Astrocyte of the cerebellum (primary cell): ENCODE data around the gene RPUSD3.

ENCODE experiments used
- DNase-seq: peaks from one replicate; pipeline ENCODE4 v3.0.0-alpha.2; 2011; ENCODE audit warnings: low read depth
- H3K4me3 ChIP-seq: 2 replicates; pipeline ENCODE4 v1.5.1; 2011; ENCODE audit warnings: mild to moderate bottlenecking, low read depth, low read length, moderate library complexity
- CTCF ChIP-seq: IDR thresholded peaks from 2 replicates; pipeline ENCODE4 v1.5.1; 2012; ENCODE audit warnings: low read length, low read depth, moderate library complexity, mild to moderate bottlenecking; ENCODE audit errors: missing control alignments
- in situ Hi-C: cut with HindIII; loops from 2 replicates; pipeline ENCODE4 v1.10.0; 2017; ENCODE audit warnings: low sequenced_read_pairs

The RPUSD3 gene

GRCh38 chr3:9864200-9864927 is 20.6 kb upstream of the RPUSD3 start:
- peak; percentile 92 for DNase-seq
- in situ Hi-C loops = no loop called here
- H3K4me3 ChIP-seq = no peak overlapping the region
- TF ChIP-seq CTCF = no peak

GRCh38 chr3:9863058-9863772 is 19.4 kb upstream of the RPUSD3 start:
- in situ Hi-C loops = no loop called here
- no peak for DNase-seq
- no peak overlapping the region for H3K4me3 ChIP-seq
- no peak for TF ChIP-seq CTCF

GRCh38 chr3:9862391-9863057 is 18.7 kb upstream of the RPUSD3 start:
- no peak for DNase-seq
- no peak overlapping the region for H3K4me3 ChIP-seq
- peak; percentile 5 for TF ChIP-seq CTCF
- in situ Hi-C loops = no loop called here

GRCh38 chr3:9861626-9862130 is 17.9 kb upstream of the RPUSD3 start:
- TF ChIP-seq CTCF = no peak
- in situ Hi-C loops = no loop called here
- H3K4me3 ChIP-seq = no peak overlapping the region
- no peak for DNase-seq

- no peak for TF ChIP-seq CTCF
- in situ Hi-C loops = no loop called here
- H3K4me3 ChIP-seq = no peak overlapping the region
- no peak for DNase-seq
These were observed 17.4 kb upstream of the RPUSD3 start for GRCh38 chr3:9861201-9861600.

GRCh38 chr3:9859530-9860025 is 15.8 kb upstream of the RPUSD3 start:
- in situ Hi-C loops = no loop called here
- no peak for TF ChIP-seq CTCF
- no peak overlapping the region for H3K4me3 ChIP-seq

More at GRCh38 chr3:9859530-9860025, 15.8 kb upstream of the RPUSD3 start:
- no peak for DNase-seq
